SK-N-SH (cell line): Measurements from ENCODE around the gene HSPA6. TPM values are rescaled to one million over a fixed set of nuclear protein-coding genes. Genes with fewer than 3 reads are reported as not detected.
"Not testable (repeated sequence)": the region's sequence is repeated elsewhere in the genome, so short reads cannot be mapped to it uniquely, and the experiment has no call there.

Source experiments
- CTCF ChIA-PET: fragments of 300-600, 350-600 bp; formaldehyde crosslinking; extraction: SDS; loops from one replicate; lab custom pipeline; 2021; lab: Yijun Ruan, JAX
- POLR2A ChIA-PET: fragments of 350-600 bp; sonication (Branson Sonifier 250); formaldehyde crosslinking; extraction: SDS; loops from one replicate; lab custom pipeline; 2020; ENCODE audit warnings: antibody characterized with exemption, inconsistent platforms; lab: Yijun Ruan, JAX
- DNase-seq: peaks from one replicate; pipeline ENCODE4 v3.0.0; 2012
- H2AFZ ChIP-seq: fragments of 200-600 bp; sonication (generic); 2 replicates; pipeline ENCODE4 v1.8.1; 2016; ENCODE audit warnings: antibody characterized with exemption, mild to moderate bottlenecking, low read depth
- H3F3A ChIP-seq: fragments of 200-600 bp; sonication (generic); replicated peaks from 2 replicates; pipeline ENCODE3; 2016; ENCODE audit warnings: antibody characterized with exemption, mild to moderate bottlenecking; ENCODE audit not compliant: insufficient read depth
- H3K27ac ChIP-seq, 2 experiments: fragments of 200-500 bp in 1 of 2; fragments of 200-600 bp in 1 of 2; sonication (Bioruptor generic) in 1 of 2; sonication (generic), shearing (Covaris generic) in 1 of 2; 2 replicates each; pipeline versions ENCODE4 v1.5.1 to v1.6.1; 2014 to 2016; ENCODE audit warnings: low read depth in 2 of 2, inconsistent platforms in 1 of 2, low read length in 1 of 2, mild to moderate bottlenecking in 1 of 2, mixed read lengths in 1 of 2
- H3K27me3 ChIP-seq: fragments of 200-600 bp; sonication (generic), shearing (Covaris generic); 2 replicates; pipeline ENCODE4 v1.6.1; 2016; ENCODE audit warnings: mixed run types; ENCODE audit not compliant: insufficient read depth
- H3K36me3 ChIP-seq, 2 experiments: fragments of 200-500 bp in 1 of 2; fragments of 200-600 bp in 1 of 2; sonication (Bioruptor generic) in 1 of 2; sonication (generic) in 1 of 2; replicated peaks in 1 of 2; 2 replicates each; pipeline versions ENCODE3 to v1.5.1; 2014 to 2016; ENCODE audit warnings: low read length in 1 of 2, mild to moderate bottlenecking in 1 of 2; ENCODE audit not compliant: insufficient read depth in 2 of 2, control insufficient read depth in 1 of 2
- H3K4me1 ChIP-seq, 2 experiments: fragments of 200-500 bp in 1 of 2; fragments of 200-600 bp in 1 of 2; sonication (Bioruptor generic) in 1 of 2; sonication (generic), shearing (Covaris generic) in 1 of 2; 2 replicates each; pipeline versions ENCODE4 v1.5.1 to v1.6.1; 2014 to 2016; ENCODE audit warnings: low read depth in 1 of 2, low read length in 1 of 2, mixed run types in 1 of 2; ENCODE audit not compliant: insufficient read depth in 2 of 2, control insufficient read depth in 1 of 2
- H3K4me2 ChIP-seq: fragments of 200-600 bp; sonication (generic), shearing (Covaris generic); 2 replicates; pipeline ENCODE4 v1.6.1; 2017; ENCODE audit warnings: mixed run types
- H3K4me3 ChIP-seq, 2 experiments: fragments of 200-500 bp in 1 of 2; fragments of 200-600 bp in 1 of 2; sonication (Bioruptor generic) in 1 of 2; sonication (generic), shearing (Covaris generic) in 1 of 2; 2 replicates each; pipeline versions ENCODE4 v1.5.1 to v1.8.1; 2014 to 2016; ENCODE audit warnings: low read depth in 2 of 2, inconsistent platforms in 1 of 2, low read length in 1 of 2, mild to moderate bottlenecking in 1 of 2, mixed read lengths in 1 of 2, moderate library complexity in 1 of 2
- H3K79me2 ChIP-seq: fragments of 200-600 bp; sonication (generic); 2 replicates; pipeline ENCODE4 v1.8.1; 2017; ENCODE audit warnings: mild to moderate bottlenecking; ENCODE audit not compliant: insufficient read depth
- H3K9ac ChIP-seq: fragments of 200-600 bp; sonication (generic); 2 replicates; pipeline ENCODE4 v1.6.1; 2017; ENCODE audit warnings: mixed run types
- H3K9me2 ChIP-seq: fragments of 200-600 bp; sonication (generic); 2 replicates; pipeline ENCODE4 v1.6.1; 2017; ENCODE audit warnings: mixed run types
- H3K9me3 ChIP-seq: fragments of 200-600 bp; sonication (generic); 2 replicates; pipeline ENCODE4 v1.6.1; 2017; ENCODE audit warnings: mixed run types, mild to moderate bottlenecking, moderate library complexity
- H4K20me1 ChIP-seq: fragments of 200-600 bp; sonication (generic); 2 replicates; pipeline ENCODE4 v1.6.1; 2017; ENCODE audit warnings: mild to moderate bottlenecking, mixed run types; ENCODE audit not compliant: insufficient read depth
- CHD2 ChIP-seq: fragments of 150-350 bp; IDR thresholded peaks from 2 replicates; pipeline ENCODE4 v1.6.1; 2018; ENCODE audit warnings: low read length; ENCODE audit not compliant: partially characterized antibody
- CTCF ChIP-seq: fragments of 200-600 bp; sonication (generic); IDR thresholded peaks from 2 replicates; pipeline ENCODE4 v1.6.1; 2017; ENCODE audit warnings: antibody characterized with exemption, mild to moderate bottlenecking, moderate library complexity
- EP300 ChIP-seq, 2 experiments: IDR thresholded peaks; 2 replicates each; pipeline versions ENCODE4 v1.4.0 to v1.6.1; 2012; ENCODE audit warnings: borderline replicate concordance in 1 of 2, low read depth in 1 of 2, low read length in 1 of 2
- FOSL2 ChIP-seq: IDR thresholded peaks from 2 replicates; pipeline ENCODE4 v1.4.0; 2012; ENCODE audit warnings: low read depth, mild to moderate bottlenecking, moderate library complexity, borderline replicate concordance
- MEF2A ChIP-seq: IDR thresholded peaks from 2 replicates; pipeline ENCODE4 v1.4.0; 2012; ENCODE audit warnings: low read depth, borderline replicate concordance
- POLR2AphosphoS5 ChIP-seq: IDR thresholded peaks from 2 replicates; pipeline ENCODE4 v1.6.1; 2012; ENCODE audit warnings: low read depth, low read length
- RCOR1 ChIP-seq: fragments of 150-350 bp; IDR thresholded peaks from 2 replicates; pipeline ENCODE4 v1.6.1; 2017; ENCODE audit warnings: antibody characterized with exemption, low read length
- REST ChIP-seq: IDR thresholded peaks from 2 replicates; pipeline ENCODE4 v1.6.1; 2012; ENCODE audit warnings: mild to moderate bottlenecking, low read depth, low read length, moderate library complexity
- RXRA ChIP-seq: IDR thresholded peaks from 2 replicates; pipeline ENCODE4 v1.4.0; 2012; ENCODE audit warnings: low read depth, mild to moderate bottlenecking, borderline replicate concordance
- SMC3 ChIP-seq: IDR thresholded peaks from 2 replicates; pipeline ENCODE4 v1.6.1; 2012; ENCODE audit warnings: low read depth, low read length, improper control_type of control experiment
- TAF1 ChIP-seq: IDR thresholded peaks from 2 replicates; pipeline ENCODE4 v1.6.1; 2012; ENCODE audit warnings: low read depth, mild to moderate bottlenecking, low read length, moderate library complexity, borderline replicate concordance
- TEAD4 ChIP-seq: IDR thresholded peaks from 2 replicates; pipeline ENCODE4 v1.4.0; 2012; ENCODE audit warnings: mild to moderate bottlenecking, borderline replicate concordance; ENCODE audit not compliant: insufficient read depth
- WGBS: methylation state at CpG from one replicate; pipeline ENCODE4 v1.1.6; 2017; ENCODE audit warnings: low lambda C conversion rate; 5-methylcytosine and 5-hydroxymethylcytosine counted together
- polyA plus RNA-seq, 3 experiments: library from polyadenylated mRNA; depleted of rRNA; stranded (reverse); fragments of >200 nt; gene quantifications; 2 replicates each; pipeline ENCODE4 v1.2.3, GENCODE V29; 2012

HSPA6 gene
- 0.07 and 0.10 TPM in 2 replicates for polyA plus RNA-seq (2012; rRNA removed)
- polyA plus RNA-seq (2012; cell fraction: cytosol; rRNA removed), result 0.05 and 0.12 TPM in 2 replicates
- polyA plus RNA-seq (2012; cell fraction: nucleus; rRNA removed), result 0.13 and 0.46 TPM in 2 replicates

GRCh38 chr1:161523817-161524741 is at the start of gene HSPA6:
Gene HSPA6, plus strand, starts transcription at chr1:161524540. Its CDS starts 119 bp downstream, at chr1:161524659.
- H3K27me3 ChIP-seq, H4K20me1 ChIP-seq, POLR2A ChIA-PET, H3K9me3 ChIP-seq, H3K9me2 ChIP-seq, H3K4me1 ChIP-seq, CTCF ChIA-PET, H3K79me2 ChIP-seq, H3K36me3 ChIP-seq, H3F3A ChIP-seq: not testable (repeated sequence)
- Histone ChIP-seq H3K9ac (peak within 1 kb of the TSS; percentile 70), H3K4me3 (peak within 1 kb of the TSS; percentile 81 to 84), H2AFZ (peak within 1 kb of the TSS; percentile 88), H3K4me2 (peak within 1 kb of the TSS; percentile 87), H3K27ac (peak within 1 kb of the TSS in 1 of 2 experiments; percentile 64; a peak in 2 of 4 replicates)
- 0% methylated on average over 23 of the region's 72 CpGs for WGBS
- TF ChIP-seq CHD2 (peak; percentile 28), FOSL2 (peak; percentile 64), TEAD4 (peak; percentile 86; the same call in 1 of the 2 replicates), EP300 (IDR thresholded peaks at IDR 0.05; ENCODE audit: borderline replicate concordance in 1 of 2, low read depth in 1 of 2, low read length in 1 of 2) (peak in 1 of 2 experiments; percentile 79; a peak in 2 of 4 replicates)
- DNase-seq, result peak; percentile 84

DNA sequence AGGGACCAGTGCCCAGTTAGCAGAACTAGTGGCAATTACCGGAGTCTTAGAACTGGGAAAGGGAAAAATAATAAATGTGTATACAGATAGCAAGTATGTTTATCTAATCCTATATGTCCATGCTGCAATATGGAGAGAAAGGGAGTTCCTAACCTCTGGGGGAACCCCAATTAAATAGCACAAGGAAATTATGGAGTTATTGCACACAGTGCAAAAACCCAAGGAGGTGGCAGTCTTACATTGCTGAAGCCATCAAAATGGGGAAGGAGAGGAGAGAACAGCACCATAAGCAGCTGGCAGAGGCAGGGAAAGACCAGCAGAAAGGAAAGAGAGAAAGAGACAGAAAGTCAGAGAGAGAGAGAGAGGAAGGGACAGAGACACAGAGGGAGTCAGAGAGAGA is 46.6 kb upstream of the HSPA6 start:
- H3K4me3 ChIP-seq, H3K9ac ChIP-seq, CTCF ChIA-PET, H2AFZ ChIP-seq, H3K79me2 ChIP-seq, POLR2A ChIA-PET, H3K4me1 ChIP-seq, DNase-seq, H4K20me1 ChIP-seq, H3K9me2 ChIP-seq, H3K9me3 ChIP-seq, H3F3A ChIP-seq, H3K4me2 ChIP-seq, H3K27ac ChIP-seq, H3K36me3 ChIP-seq: not testable (repeated sequence)
- H3K27me3 ChIP-seq, result peaks cover 68% of the 10 kb centered on the region
- 11% methylated on average over 1 of the region's 1 CpG for WGBS

GRCh38 chr1:161478985-161479384 is 45.4 kb upstream of the HSPA6 start:
- 11% methylated on average over 13 of the region's 15 CpGs for WGBS
- Histone ChIP-seq H3F3A (no peaks in the 10 kb centered on the region), H3K4me2 (no peak overlapping the region), H4K20me1 (no peaks in the 10 kb centered on the region), H3K27me3 (peaks cover 70% of the 10 kb centered on the region), H3K79me2 (no peaks in the 10 kb centered on the region), H3K27ac (no peak overlapping the region), H3K4me1 (no peaks in the 10 kb centered on the region), H3K9me3 (no peaks in the 10 kb centered on the region), H3K9ac (no peak overlapping the region), H3K9me2 (no peaks in the 10 kb centered on the region), H3K4me3 (no peak overlapping the region), H3K36me3 (no peaks in the 10 kb centered on the region), H2AFZ (no peak overlapping the region)
- DNase-seq, result no peak
- ChIA-PET POLR2A (no interaction called here), CTCF (no interaction called here)
- TF ChIP-seq RCOR1, result no peak
- TF ChIP-seq POLR2AphosphoS5, result no peak
- TF ChIP-seq CTCF, result no peak
- no peak for TF ChIP-seq REST
- TF ChIP-seq RXRA, result no peak
- TF ChIP-seq TAF1, result no peak
- TF ChIP-seq CHD2, result no peak
- TF ChIP-seq SMC3, result no peak
- TF ChIP-seq MEF2A, result no peak
